ENCODE data around the gene NOL4L.

- no peak for TF ChIP-seq CTCF (IDR thresholded peaks at IDR 0.05; ENCODE audit: insufficient read depth, low read length, poor library complexity, severe bottlenecking)
- no peak for TF ChIP-seq EZH2phosphoT487 (conservative IDR thresholded peaks at IDR 0.05; ENCODE audit: low read length)
These were observed 60.2 kb downstream of the NOL4L start for GRCh38 chr20:32524829-32525501.
